ENCODE data around the gene MED20. TPM values are rescaled to one million over a fixed set of nuclear protein-coding genes. Genes with fewer than 3 reads are reported as not detected.

Gene MED20
- total RNA-seq, 1 donor: 23.7 TPM

GRCh38 chr6:41914869-41915530, 5.9 kb downstream of the MED20 start:
- no peak for DNase-seq (ENCODE audit: low read depth in 2 of 3, low spot score in 2 of 3)

- no peak for DNase-seq (ENCODE audit: low read depth in 2 of 3, low spot score in 2 of 3)
Measured at GRCh38 chr6:41914343-41914742, 6.6 kb downstream of the MED20 start.

GRCh38 chr6:41909727-41910126, 11.2 kb downstream of the MED20 start:
- no peak for DNase-seq (ENCODE audit: low read depth in 2 of 3, low spot score in 2 of 3)

- DNase-seq (ENCODE audit: low read depth in 2 of 3, low spot score in 2 of 3): peak in 2 of 3 donors; percentile 32 to 56
Measured at GRCh38 chr6:41901882-41902519, 18.9 kb downstream of the MED20 start.

GRCh38 chr6:41900861-41901260, 20.1 kb downstream of the MED20 start:
- DNase-seq (ENCODE audit: low read depth in 2 of 3, low spot score in 2 of 3): no peak

GRCh38 chr6:41896281-41896680, 24.7 kb downstream of the MED20 start:
- DNase-seq (ENCODE audit: low read depth in 2 of 3, low spot score in 2 of 3): no peak

GRCh38 chr6:41895300-41896233, 25.4 kb downstream of the MED20 start, which contains the start of gene USP49:
USP49 (minus strand) TSS chr6:41895375; CDS start chr6:41806983, 88,392 bp downstream.
- DNase-seq (ENCODE audit: low read depth in 2 of 3, low spot score in 2 of 3): peak; percentile 74 to 95 (median 93)

- peak in 1 of 3 donors; percentile 1 for DNase-seq (ENCODE audit: low read depth in 2 of 3, low spot score in 2 of 3)
Measured at GRCh38 chr6:41894366-41895299, 26.3 kb downstream of the MED20 start.

GRCh38 chr6:41892921-41893564, 27.9 kb downstream of the MED20 start:
- DNase-seq (ENCODE audit: low read depth in 2 of 3, low spot score in 2 of 3): no peak

- no peak for DNase-seq (ENCODE audit: low read depth in 2 of 3, low spot score in 2 of 3)
Measured at GRCh38 chr6:41887331-41887751, 33.6 kb downstream of the MED20 start.

GRCh38 chr6:41885930-41886329, 35.0 kb downstream of the MED20 start:
- DNase-seq (ENCODE audit: low read depth in 2 of 3, low spot score in 2 of 3): no peak

GRCh38 chr6:41884957-41885356, 36.0 kb downstream of the MED20 start:
- DNase-seq (ENCODE audit: low read depth in 2 of 3, low spot score in 2 of 3): no peak

GRCh38 chr6:41881506-41881905, 39.4 kb downstream of the MED20 start:
- no peak for DNase-seq (ENCODE audit: low read depth in 2 of 3, low spot score in 2 of 3)

- no peak for DNase-seq (ENCODE audit: low read depth in 2 of 3, low spot score in 2 of 3)
Measured at GRCh38 chr6:41878961-41879405, 42.0 kb downstream of the MED20 start.

GRCh38 chr6:41878246-41878645, 42.7 kb downstream of the MED20 start:
- DNase-seq (ENCODE audit: low read depth in 2 of 3, low spot score in 2 of 3): no peak

- DNase-seq (ENCODE audit: low read depth in 2 of 3, low spot score in 2 of 3): no peak
Measured at GRCh38 chr6:41877051-41877680, 43.8 kb downstream of the MED20 start.

GRCh38 chr6:41874741-41875140, 46.2 kb downstream of the MED20 start:
- DNase-seq (ENCODE audit: low read depth in 2 of 3, low spot score in 2 of 3): no peak

- DNase-seq (ENCODE audit: low read depth in 2 of 3, low spot score in 2 of 3): no peak
Measured at GRCh38 chr6:41872147-41872546, 48.8 kb downstream of the MED20 start.

- no peak for DNase-seq (ENCODE audit: low read depth in 2 of 3, low spot score in 2 of 3)
Measured at GRCh38 chr6:41871691-41872090, 49.2 kb downstream of the MED20 start.
